ENCODE results near the gene SYT17.

The SYT17 gene

GRCh38 chr16:19292186-19292585 is 124.1 kb downstream of the SYT17 start:
- H3K79me2 ChIP-seq (ENCODE audit: insufficient read depth, low read length), result no peaks in the 10 kb centered on the region
- H3K9ac ChIP-seq (ENCODE audit: low read depth, low read length), result no peak overlapping the region
- ATAC-seq (ENCODE audit: insufficient read depth, low read depth) (no peak), DNase-seq (no peak)
- H2AFZ ChIP-seq (ENCODE audit: low read depth, low read length), result no peak overlapping the region
- H3K27me3 ChIP-seq (ENCODE audit: insufficient read depth, low read length, poor library complexity), result peaks cover 4% of the 10 kb centered on the region
- no peak overlapping the region for H3K4me2 ChIP-seq (ENCODE audit: insufficient read depth, low read length)
- no peaks in the 10 kb centered on the region for H3K36me3 ChIP-seq (ENCODE audit: insufficient read depth, low read length)
- H3K9me3 ChIP-seq (ENCODE audit: insufficient read depth, low read length, severe bottlenecking), result no peaks in the 10 kb centered on the region
- H3K4me3 ChIP-seq (ENCODE audit: low read depth in 1 of 2, low read length in 2 of 2), result no peak overlapping the region
- H4K20me1 ChIP-seq (ENCODE audit: insufficient read depth, low read length), result no peaks in the 10 kb centered on the region
- no peak overlapping the region for H3K27ac ChIP-seq (ENCODE audit: low read length)
- TF ChIP-seq EZH2 (IDR thresholded peaks at IDR 0.05; ENCODE audit: borderline replicate concordance, low read depth, low read length, severe bottlenecking) (no peak), CTCF (IDR thresholded peaks at IDR 0.05; ENCODE audit: borderline replicate concordance, extremely low read depth, low read length, poor library complexity, severe bottlenecking) (no peak)
- H3K4me1 ChIP-seq (ENCODE audit: insufficient read depth, low read length), result no peaks in the 10 kb centered on the region

GRCh38 chr16:19294156-19294649 is 126.2 kb downstream of the SYT17 start:
- Histone ChIP-seq H3K4me3 (ENCODE audit: low read depth in 1 of 2, low read length in 2 of 2) (no peak overlapping the region), H3K79me2 (ENCODE audit: insufficient read depth, low read length) (no peaks in the 10 kb centered on the region), H3K9me3 (ENCODE audit: insufficient read depth, low read length, severe bottlenecking) (no peaks in the 10 kb centered on the region), H3K36me3 (ENCODE audit: insufficient read depth, low read length) (no peaks in the 10 kb centered on the region), H3K9ac (ENCODE audit: low read depth, low read length) (no peak overlapping the region), H4K20me1 (ENCODE audit: insufficient read depth, low read length) (no peaks in the 10 kb centered on the region), H3K4me1 (ENCODE audit: insufficient read depth, low read length) (no peaks in the 10 kb centered on the region), H2AFZ (ENCODE audit: low read depth, low read length) (no peak overlapping the region), H3K27ac (ENCODE audit: low read length) (no peak overlapping the region), H3K27me3 (ENCODE audit: insufficient read depth, low read length, poor library complexity) (no peaks in the 10 kb centered on the region), H3K4me2 (ENCODE audit: insufficient read depth, low read length) (no peak overlapping the region)
- no peak for ATAC-seq (ENCODE audit: insufficient read depth, low read depth)
- DNase-seq, result no peak
- TF ChIP-seq CTCF (IDR thresholded peaks at IDR 0.05; ENCODE audit: borderline replicate concordance, extremely low read depth, low read length, poor library complexity, severe bottlenecking) (no peak), EZH2 (IDR thresholded peaks at IDR 0.05; ENCODE audit: borderline replicate concordance, low read depth, low read length, severe bottlenecking) (no peak)

- no peak overlapping the region for H3K27ac ChIP-seq (ENCODE audit: low read length)
- ATAC-seq (ENCODE audit: insufficient read depth, low read depth) (no peak), DNase-seq (no peak)
- TF ChIP-seq CTCF (IDR thresholded peaks at IDR 0.05; ENCODE audit: borderline replicate concordance, extremely low read depth, low read length, poor library complexity, severe bottlenecking) (no peak), EZH2 (IDR thresholded peaks at IDR 0.05; ENCODE audit: borderline replicate concordance, low read depth, low read length, severe bottlenecking) (no peak)
- H3K27me3 ChIP-seq (ENCODE audit: insufficient read depth, low read length, poor library complexity), result no peaks in the 10 kb centered on the region
- H2AFZ ChIP-seq (ENCODE audit: low read depth, low read length), result no peak overlapping the region
- no peak overlapping the region for H3K9ac ChIP-seq (ENCODE audit: low read depth, low read length)
- H3K36me3 ChIP-seq (ENCODE audit: insufficient read depth, low read length), result no peaks in the 10 kb centered on the region
- no peak overlapping the region for H3K4me3 ChIP-seq (ENCODE audit: low read depth in 1 of 2, low read length in 2 of 2)
- no peaks in the 10 kb centered on the region for H3K9me3 ChIP-seq (ENCODE audit: insufficient read depth, low read length, severe bottlenecking)
- H3K79me2 ChIP-seq (ENCODE audit: insufficient read depth, low read length), result no peaks in the 10 kb centered on the region
- no peaks in the 10 kb centered on the region for H4K20me1 ChIP-seq (ENCODE audit: insufficient read depth, low read length)
- no peaks in the 10 kb centered on the region for H3K4me1 ChIP-seq (ENCODE audit: insufficient read depth, low read length)
- no peak overlapping the region for H3K4me2 ChIP-seq (ENCODE audit: insufficient read depth, low read length)
Observed at GRCh38 chr16:19295393-19295792, 127.4 kb downstream of the SYT17 start.

- H3K4me3 ChIP-seq (ENCODE audit: low read depth in 1 of 2, low read length in 2 of 2), result no peak overlapping the region
- H3K9me3 ChIP-seq (ENCODE audit: insufficient read depth, low read length, severe bottlenecking), result no peaks in the 10 kb centered on the region
- H3K27ac ChIP-seq (ENCODE audit: low read length), result no peak overlapping the region
- no peak for DNase-seq
- no peak for ATAC-seq (ENCODE audit: insufficient read depth, low read depth)
- no peak overlapping the region for H2AFZ ChIP-seq (ENCODE audit: low read depth, low read length)
- no peaks in the 10 kb centered on the region for H3K36me3 ChIP-seq (ENCODE audit: insufficient read depth, low read length)
- no peaks in the 10 kb centered on the region for H3K27me3 ChIP-seq (ENCODE audit: insufficient read depth, low read length, poor library complexity)
- no peaks in the 10 kb centered on the region for H3K79me2 ChIP-seq (ENCODE audit: insufficient read depth, low read length)
- no peak overlapping the region for H3K4me2 ChIP-seq (ENCODE audit: insufficient read depth, low read length)
- TF ChIP-seq CTCF (IDR thresholded peaks at IDR 0.05; ENCODE audit: borderline replicate concordance, extremely low read depth, low read length, poor library complexity, severe bottlenecking) (no peak), EZH2 (IDR thresholded peaks at IDR 0.05; ENCODE audit: borderline replicate concordance, low read depth, low read length, severe bottlenecking) (no peak)
- H4K20me1 ChIP-seq (ENCODE audit: insufficient read depth, low read length), result no peaks in the 10 kb centered on the region
- H3K9ac ChIP-seq (ENCODE audit: low read depth, low read length), result no peak overlapping the region
- no peaks in the 10 kb centered on the region for H3K4me1 ChIP-seq (ENCODE audit: insufficient read depth, low read length)
Observed at GRCh38 chr16:19297454-19297853, 129.4 kb downstream of the SYT17 start.

Measured in DND-41 (cell line).